ENCODE measurements around the gene HTRA3.
"Not testable (repeated sequence)": the region's sequence is repeated elsewhere in the genome, so short reads cannot be mapped to it uniquely, and the experiment has no call there.

Gene HTRA3

GRCh38 chr4:8348071-8348470, 78.5 kb downstream of the HTRA3 start:
- H3K4me1 ChIP-seq: peaks cover 0 to 12% (median 4%) of the 10 kb centered on the region in 4 donors
- intact Hi-C loops (cut with DNase I; ENCODE audit: low total_unique reads): no loop called here
- no peak overlapping the region for H3K4me3 ChIP-seq
- no peaks in the 10 kb centered on the region for H3K36me3 ChIP-seq
- H3K27ac ChIP-seq: no peak overlapping the region
- peaks cover 0 to 26% of the 10 kb centered on the region in 2 donors for H3K27me3 ChIP-seq
- TF ChIP-seq CTCF (IDR thresholded peaks at IDR 0.05): no peak
- no peaks in the 10 kb centered on the region for H3K9me3 ChIP-seq
- peak; percentile 10 to 39 for DNase-seq

DNA sequence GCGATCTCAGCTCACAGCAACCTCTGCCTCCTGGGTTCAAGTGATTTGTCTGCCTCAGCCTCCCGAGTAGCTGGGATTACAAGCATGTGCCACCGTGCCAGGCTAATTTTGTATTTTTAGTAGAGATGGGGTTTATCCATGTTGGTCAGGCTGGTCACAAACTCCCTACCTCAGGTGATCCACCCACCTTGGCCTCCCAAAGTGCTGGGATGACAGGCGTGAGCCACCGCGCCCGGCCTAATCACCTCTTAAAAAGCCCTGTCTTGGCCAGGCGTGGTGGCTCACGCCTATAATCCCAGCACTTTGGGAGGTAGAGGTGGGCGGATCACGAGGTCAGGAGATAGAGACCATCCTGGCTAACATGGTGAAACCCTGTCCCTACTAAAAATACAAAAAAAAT, 79.7 kb downstream of the HTRA3 start:
- Histone ChIP-seq H3K27me3 (peaks cover 0 to 26% of the 10 kb centered on the region in 2 donors), H3K4me1 (peaks cover 0 to 12% (median 4%) of the 10 kb centered on the region in 4 donors)
- H3K36me3 ChIP-seq; H3K4me3 ChIP-seq; intact Hi-C loops (cut with DNase I; ENCODE audit: low total_unique reads); H3K9me3 ChIP-seq; H3K27ac ChIP-seq: not testable (repeated sequence)
- DNase-seq: peak in 1 of 2 donors; percentile 3

DNA sequence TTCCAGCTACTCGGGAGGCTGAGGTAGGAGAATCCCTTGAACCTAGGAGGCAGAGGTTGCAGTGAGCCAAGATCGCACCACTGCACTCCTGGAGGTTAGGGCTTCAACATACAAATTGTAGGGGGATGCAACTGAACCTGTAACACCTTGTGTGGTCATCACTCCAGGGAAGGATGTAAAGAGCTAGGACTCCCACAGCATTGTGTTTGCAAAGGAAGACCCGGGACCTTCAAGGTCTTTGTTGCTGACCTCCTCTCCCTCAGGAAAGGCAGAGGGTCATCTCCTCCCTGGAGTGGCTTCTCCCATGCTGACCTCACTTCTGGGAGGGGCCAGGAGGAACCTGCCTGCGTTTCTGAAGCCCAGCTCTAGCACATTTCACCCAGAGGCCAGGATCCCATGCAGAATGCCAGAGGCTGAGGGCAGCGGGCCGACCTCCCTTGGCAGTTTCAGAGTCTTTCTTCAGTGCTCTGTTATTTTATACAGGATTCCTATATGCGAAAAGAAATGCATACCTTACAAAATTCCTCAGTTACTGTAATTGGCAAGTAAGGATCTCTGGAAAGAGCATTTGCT, 80.2 kb downstream of the HTRA3 start:
- Histone ChIP-seq H3K4me1 (peaks cover 0 to 12% (median 4%) of the 10 kb centered on the region in 4 donors), H3K27ac (no peak overlapping the region), H3K9me3 (no peaks in the 10 kb centered on the region), H3K27me3 (peaks cover 0 to 26% of the 10 kb centered on the region in 2 donors), H3K4me3 (no peak overlapping the region), H3K36me3 (peaks cover 0 to 7% (median 0%) of the 10 kb centered on the region in 3 donors)
- no peak for TF ChIP-seq CTCF (IDR thresholded peaks at IDR 0.05)
- DNase-seq: peak in 1 of 2 donors; percentile 4
- intact Hi-C loops (cut with DNase I; ENCODE audit: low total_unique reads): no loop called here

DNA sequence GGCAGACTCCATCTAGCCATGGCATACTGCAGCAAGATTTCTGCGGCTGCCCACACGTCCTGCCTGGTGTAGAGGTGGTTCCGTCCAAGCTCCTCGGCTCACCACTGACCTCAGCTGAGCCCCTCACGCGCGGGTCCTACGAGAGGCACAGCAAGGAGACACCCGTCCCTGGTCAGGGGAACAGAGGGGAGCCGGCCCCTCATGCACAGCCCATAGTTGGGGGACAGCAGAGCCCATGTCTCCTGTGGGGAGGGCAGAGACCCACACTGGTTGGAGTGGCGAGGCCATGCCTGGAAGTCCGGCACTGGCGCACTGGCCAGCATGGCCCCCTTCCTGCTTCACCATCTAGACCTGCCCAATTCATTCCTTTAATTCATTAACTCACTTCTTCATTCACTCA, 80.8 kb downstream of the HTRA3 start:
- no peaks in the 10 kb centered on the region for H3K9me3 ChIP-seq
- no peak for TF ChIP-seq CTCF (IDR thresholded peaks at IDR 0.05)
- peaks cover 0 to 7% (median 0%) of the 10 kb centered on the region in 3 donors for H3K36me3 ChIP-seq
- peak in 1 of 2 donors; percentile 41 for DNase-seq
- H3K4me3 ChIP-seq: no peak overlapping the region
- intact Hi-C loops (cut with DNase I; ENCODE audit: low total_unique reads): no loop called here
- peaks cover 0 to 21% of the 10 kb centered on the region in 2 donors for H3K27me3 ChIP-seq
- no peak overlapping the region for H3K27ac ChIP-seq
- peaks cover 0 to 12% (median 4%) of the 10 kb centered on the region in 4 donors for H3K4me1 ChIP-seq

DNA sequence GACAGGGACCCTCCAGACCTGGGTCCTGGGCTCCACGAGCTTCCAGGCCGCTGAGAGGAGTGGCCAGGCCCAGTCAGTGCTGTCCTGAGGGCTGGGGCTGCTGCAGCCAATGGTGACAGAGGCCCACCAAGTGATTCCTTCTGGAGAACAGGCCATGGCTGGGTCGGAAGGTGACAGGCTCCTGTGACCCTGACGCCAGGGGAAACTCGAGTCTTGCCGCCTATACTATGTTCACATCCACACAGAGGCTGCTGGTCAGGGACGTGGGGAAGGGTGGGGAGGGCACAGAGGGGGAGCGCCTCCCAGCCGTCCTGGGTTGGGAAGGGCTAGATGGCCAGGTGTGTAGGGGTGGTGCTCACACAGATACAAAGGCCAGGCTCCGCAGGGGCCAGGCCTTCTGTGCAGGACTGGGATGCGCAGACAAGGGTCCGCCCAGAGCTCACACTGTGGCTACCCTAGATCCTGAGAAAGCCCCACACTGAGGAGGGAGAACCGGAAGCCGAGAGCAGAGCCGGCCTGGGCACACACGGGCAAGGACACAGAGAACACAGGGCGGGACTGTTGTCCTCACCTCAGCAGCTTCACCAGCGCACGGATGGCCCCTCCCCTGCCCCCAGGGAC, 81.4 kb downstream of the HTRA3 start:
- H3K36me3 ChIP-seq: peaks cover 0 to 7% (median 0%) of the 10 kb centered on the region in 3 donors
- H3K9me3 ChIP-seq: no peaks in the 10 kb centered on the region
- H3K4me1 ChIP-seq: peaks cover 0 to 12% (median 5%) of the 10 kb centered on the region in 4 donors
- H3K27ac ChIP-seq: no peak overlapping the region
- intact Hi-C loops (cut with DNase I; ENCODE audit: low total_unique reads): no loop called here
- DNase-seq: peak; percentile 16 to 45
- no peak for TF ChIP-seq CTCF (IDR thresholded peaks at IDR 0.05)
- no peak overlapping the region for H3K4me3 ChIP-seq
- peaks cover 0 to 17% of the 10 kb centered on the region in 2 donors for H3K27me3 ChIP-seq

GRCh38 chr4:8351931-8352367, 82.4 kb downstream of the HTRA3 start:
- peak; percentile 19 to 65 for DNase-seq
- no peak for TF ChIP-seq CTCF (IDR thresholded peaks at IDR 0.05)
- Histone ChIP-seq H3K9me3 (no peaks in the 10 kb centered on the region), H3K4me3 (no peak overlapping the region), H3K27ac (no peak overlapping the region), H3K27me3 (peaks cover 0 to 7% of the 10 kb centered on the region in 2 donors), H3K4me1 (peaks cover 0 to 14% (median 6%) of the 10 kb centered on the region in 4 donors), H3K36me3 (peaks cover 0 to 7% (median 3%) of the 10 kb centered on the region in 3 donors)
- intact Hi-C loops (cut with DNase I; ENCODE audit: low total_unique reads): no loop called here

All from tibial artery (tissue), 4 donors.